Osteoblast (primary cell): ENCODE measurements around the gene CXXC4. TPM values are rescaled to one million over a fixed set of nuclear protein-coding genes. Genes with fewer than 3 reads are reported as not detected.
A peak's percentile ranks its signal among the peaks of the same experiment; 100 is the strongest.

Experiments used
- DNase-seq: peaks from one replicate; pipeline ENCODE4 v3.0.0; 2011; ENCODE audit warnings: low spot score, mixed read lengths; ENCODE audit not compliant: insufficient read length; ENCODE audit errors: missing footprints
- H2AFZ ChIP-seq: 2 replicates; pipeline ENCODE4 v1.6.0; 2011; ENCODE audit warnings: mild to moderate bottlenecking, low read length
- H3K27ac ChIP-seq: 2 replicates; pipeline ENCODE4 v1.5.1; 2011; ENCODE audit warnings: mild to moderate bottlenecking, low read depth, low read length, moderate library complexity
- H3K27me3 ChIP-seq: 2 replicates; pipeline ENCODE4 v1.6.0; 2012; ENCODE audit warnings: mild to moderate bottlenecking, control low read depth, inconsistent platforms, low read length, moderate library complexity; ENCODE audit not compliant: insufficient read depth
- H3K36me3 ChIP-seq: 2 replicates; pipeline ENCODE4 v1.5.1; 2011; ENCODE audit warnings: mild to moderate bottlenecking, low read length, control low read depth, moderate library complexity; ENCODE audit not compliant: insufficient read depth
- H3K4me1 ChIP-seq: 2 replicates; pipeline ENCODE4 v1.5.1; 2011; ENCODE audit warnings: mild to moderate bottlenecking, low read length, control low read depth, moderate library complexity; ENCODE audit not compliant: insufficient read depth
- H3K4me2 ChIP-seq: 2 replicates; pipeline ENCODE4 v1.6.0; 2011; ENCODE audit warnings: mild to moderate bottlenecking, low read length; ENCODE audit not compliant: insufficient read depth
- H3K4me3 ChIP-seq: fragments of 200-600 bp; sonication (generic); 3 replicates; pipeline ENCODE4 v1.5.1; 2012; ENCODE audit warnings: mild to moderate bottlenecking, low read length, inconsistent platforms; ENCODE audit not compliant: insufficient read depth
- H3K79me2 ChIP-seq: 2 replicates; pipeline ENCODE4 v1.6.0; 2012; ENCODE audit warnings: mild to moderate bottlenecking, low read length, control low read depth, inconsistent platforms; ENCODE audit not compliant: insufficient read depth
- H3K9me3 ChIP-seq: 2 replicates; pipeline ENCODE4 v1.5.1; 2011; ENCODE audit warnings: low read depth, low read length, control low read depth
- H4K20me1 ChIP-seq: 2 replicates; pipeline ENCODE4 v1.6.0; 2012; ENCODE audit warnings: mild to moderate bottlenecking, low read length, control low read depth; ENCODE audit not compliant: insufficient read depth
- CTCF ChIP-seq: IDR thresholded peaks from 2 replicates; pipeline ENCODE4 v1.5.1; 2011; ENCODE audit warnings: mild to moderate bottlenecking, low read depth, low read length, moderate library complexity; ENCODE audit errors: extremely low read depth
- total RNA-seq: library from RNA; depleted of rRNA; stranded (reverse); fragments of >200 nt; gene quantifications from 2 replicates; pipeline ENCODE4 v1.2.3, GENCODE V29; 2012

The CXXC4 gene
- not detected in 2 replicates for total RNA-seq

DNA sequence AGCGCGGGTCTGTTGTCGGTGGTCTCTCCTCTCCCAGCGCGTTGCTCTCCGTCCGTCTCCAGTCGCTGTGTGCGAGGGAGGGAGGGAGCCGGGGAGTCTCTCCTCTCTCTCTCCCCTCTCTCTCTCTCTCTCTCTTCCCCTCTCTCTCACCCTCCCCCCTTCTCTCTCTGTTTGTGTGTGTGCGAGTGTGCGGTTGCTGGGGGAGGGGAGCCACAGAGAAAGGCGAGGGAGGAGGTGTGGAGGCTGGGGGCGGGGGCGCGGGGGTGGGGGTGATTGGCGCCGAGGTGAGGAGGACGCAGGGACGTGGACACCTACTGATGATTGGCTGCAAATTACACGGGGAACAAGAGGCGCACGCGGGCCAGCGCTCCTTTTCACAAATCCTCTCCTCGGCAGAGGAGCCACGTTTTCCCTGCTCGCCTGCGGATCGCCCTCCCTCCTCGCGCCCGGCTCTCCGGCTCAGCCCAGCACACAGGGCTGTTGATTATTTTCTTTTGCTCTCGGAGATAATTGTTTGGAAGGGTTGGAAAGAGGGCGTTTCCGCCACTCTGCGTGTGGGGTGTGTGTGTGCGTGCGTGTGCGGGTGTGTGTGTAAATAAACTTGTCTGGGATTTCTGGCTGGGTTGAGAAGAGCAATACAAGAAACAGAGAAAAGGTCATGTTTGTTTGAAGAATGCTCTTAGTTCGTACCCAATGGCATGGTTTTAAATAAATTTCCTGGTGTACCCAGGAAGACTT, at the start of gene CXXC4:
TSS of gene CXXC4 (minus strand) at position 73 of the 738 bp plus-strand sequence. CDS start 3,092 bp downstream, outside the sequence.
- H3K27me3 ChIP-seq: peaks cover 15% of the 10 kb centered on the region

GRCh38 chr4:104533156-104533555, 38.5 kb upstream of the CXXC4 start:
- Histone ChIP-seq H3K9me3 (no peaks in the 10 kb centered on the region), H3K27me3 (no peaks in the 10 kb centered on the region), H3K4me3 (no peak overlapping the region), H4K20me1 (no peaks in the 10 kb centered on the region), H3K4me1 (no peaks in the 10 kb centered on the region), H3K36me3 (no peaks in the 10 kb centered on the region), H2AFZ (no peak overlapping the region), H3K79me2 (no peaks in the 10 kb centered on the region), H3K4me2 (no peak overlapping the region), H3K27ac (no peak overlapping the region)
- no peak for DNase-seq
- TF ChIP-seq CTCF: no peak

More for the DNA sequence above, at the start of gene CXXC4:
- H3K36me3 ChIP-seq: no peaks in the 10 kb centered on the region
- H3K27ac ChIP-seq: no peak within 1 kb of the TSS
- H2AFZ ChIP-seq: peak within 1 kb of the TSS; percentile 91
- H3K79me2 ChIP-seq: no peaks in the 10 kb centered on the region
- H3K4me1 ChIP-seq: peaks cover 5% of the 10 kb centered on the region
- peak within 1 kb of the TSS; percentile 83 for H3K4me2 ChIP-seq
- H3K9me3 ChIP-seq: no peaks in the 10 kb centered on the region
- H3K4me3 ChIP-seq: peak within 1 kb of the TSS; percentile 69
- peak; percentile 72 for DNase-seq
- no peak for TF ChIP-seq CTCF
- no peaks in the 10 kb centered on the region for H4K20me1 ChIP-seq

DNA sequence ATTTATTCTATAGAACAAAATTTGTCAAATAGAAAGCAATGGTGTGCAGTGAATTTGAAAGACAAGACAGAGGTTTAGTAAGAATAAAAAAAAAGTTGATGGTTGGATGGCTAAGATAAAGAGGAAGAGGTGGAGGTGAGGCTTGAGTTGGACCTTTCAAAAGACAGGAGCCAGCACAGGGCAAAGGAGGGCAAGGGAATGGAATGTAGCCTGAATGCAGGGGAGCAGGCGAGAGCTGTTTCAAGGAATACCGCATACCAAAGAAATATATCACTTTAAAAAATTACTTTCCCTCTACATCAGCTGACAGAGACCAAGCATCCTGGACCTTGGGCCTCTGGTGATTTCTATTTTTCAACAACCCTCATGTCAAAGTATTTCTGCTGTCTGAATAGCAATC, 38.0 kb upstream of the CXXC4 start:
- no peak for DNase-seq
- no peaks in the 10 kb centered on the region for H3K4me1 ChIP-seq
- no peaks in the 10 kb centered on the region for H3K9me3 ChIP-seq
- no peak overlapping the region for H2AFZ ChIP-seq
- no peak overlapping the region for H3K4me2 ChIP-seq
- H3K79me2 ChIP-seq: no peaks in the 10 kb centered on the region
- no peaks in the 10 kb centered on the region for H3K36me3 ChIP-seq
- H3K4me3 ChIP-seq: no peak overlapping the region
- TF ChIP-seq CTCF: no peak
- no peaks in the 10 kb centered on the region for H4K20me1 ChIP-seq
- no peak overlapping the region for H3K27ac ChIP-seq
- no peaks in the 10 kb centered on the region for H3K27me3 ChIP-seq

DNA sequence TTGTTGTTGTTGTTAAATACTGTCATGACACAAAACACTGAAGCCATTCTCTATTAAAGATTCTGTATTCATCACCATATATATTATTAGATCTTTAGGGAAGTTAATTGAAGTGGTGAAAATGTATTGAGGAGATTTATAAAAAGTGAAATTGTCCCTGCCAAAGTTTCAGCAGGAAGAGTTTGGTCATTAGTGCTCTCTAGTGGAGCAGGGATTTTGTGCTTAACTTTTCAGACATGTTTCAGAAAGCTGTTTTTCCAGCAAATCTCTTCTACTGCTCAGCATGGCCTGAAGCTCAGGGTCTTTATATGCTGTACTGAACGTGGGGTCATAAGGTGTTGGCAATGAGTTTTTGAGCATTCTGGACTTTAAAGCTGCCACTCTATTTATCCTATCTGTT, 36.7 kb upstream of the CXXC4 start:
- no peak overlapping the region for H3K27ac ChIP-seq
- no peaks in the 10 kb centered on the region for H3K27me3 ChIP-seq
- H3K9me3 ChIP-seq: no peaks in the 10 kb centered on the region
- no peaks in the 10 kb centered on the region for H3K36me3 ChIP-seq
- no peak overlapping the region for H2AFZ ChIP-seq
- H4K20me1 ChIP-seq: no peaks in the 10 kb centered on the region
- H3K4me3 ChIP-seq: no peak overlapping the region
- H3K4me2 ChIP-seq: no peak overlapping the region
- H3K79me2 ChIP-seq: no peaks in the 10 kb centered on the region
- no peaks in the 10 kb centered on the region for H3K4me1 ChIP-seq
- DNase-seq: no peak
- TF ChIP-seq CTCF: no peak
